ENCODE results near the gene NHEJ1.

NHEJ1 gene

DNA sequence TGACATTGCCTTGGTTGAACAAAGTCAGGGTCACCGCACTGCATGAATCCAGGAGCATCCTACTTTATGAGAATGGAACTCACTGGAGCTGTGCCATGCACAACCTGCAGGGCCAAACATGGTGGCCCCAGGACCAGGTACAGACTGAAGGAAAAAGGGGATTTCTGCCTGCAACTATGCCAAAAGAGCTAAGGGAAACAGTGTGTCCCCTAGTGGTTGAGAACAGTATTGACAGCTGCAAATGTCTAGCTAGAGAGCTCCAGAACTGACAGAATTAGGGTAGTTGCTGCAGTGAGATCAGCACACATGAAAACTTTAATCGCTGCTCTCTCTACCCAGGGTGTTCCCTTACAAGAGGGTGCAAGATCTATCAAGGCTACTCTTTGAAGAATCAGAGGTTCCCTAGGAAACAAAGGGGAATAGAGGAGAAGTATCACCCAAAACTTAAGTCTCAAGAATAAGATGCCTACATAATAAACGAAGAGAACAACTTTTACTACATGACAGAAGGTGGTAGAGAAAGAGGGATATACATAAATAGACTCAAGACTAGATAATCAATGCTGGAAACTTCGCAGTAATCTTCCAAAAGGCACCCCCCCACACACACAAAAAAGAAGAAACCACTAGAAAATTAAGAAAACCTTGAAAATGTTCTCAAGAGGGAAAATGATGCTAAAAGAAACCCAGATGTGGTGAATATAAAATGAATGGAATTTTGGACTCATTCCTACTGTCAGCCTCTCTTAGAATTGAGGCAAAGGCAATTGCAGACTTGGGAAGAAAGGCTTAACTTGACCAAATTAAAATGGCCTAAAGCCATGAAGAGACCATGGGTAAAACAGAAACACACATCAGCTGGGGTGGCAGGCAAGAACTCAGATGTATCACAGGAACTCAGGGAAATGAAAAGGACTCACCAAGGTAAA lies 56.2 kb downstream of the NHEJ1 start:
- TF ChIP-seq, protein P1, sequence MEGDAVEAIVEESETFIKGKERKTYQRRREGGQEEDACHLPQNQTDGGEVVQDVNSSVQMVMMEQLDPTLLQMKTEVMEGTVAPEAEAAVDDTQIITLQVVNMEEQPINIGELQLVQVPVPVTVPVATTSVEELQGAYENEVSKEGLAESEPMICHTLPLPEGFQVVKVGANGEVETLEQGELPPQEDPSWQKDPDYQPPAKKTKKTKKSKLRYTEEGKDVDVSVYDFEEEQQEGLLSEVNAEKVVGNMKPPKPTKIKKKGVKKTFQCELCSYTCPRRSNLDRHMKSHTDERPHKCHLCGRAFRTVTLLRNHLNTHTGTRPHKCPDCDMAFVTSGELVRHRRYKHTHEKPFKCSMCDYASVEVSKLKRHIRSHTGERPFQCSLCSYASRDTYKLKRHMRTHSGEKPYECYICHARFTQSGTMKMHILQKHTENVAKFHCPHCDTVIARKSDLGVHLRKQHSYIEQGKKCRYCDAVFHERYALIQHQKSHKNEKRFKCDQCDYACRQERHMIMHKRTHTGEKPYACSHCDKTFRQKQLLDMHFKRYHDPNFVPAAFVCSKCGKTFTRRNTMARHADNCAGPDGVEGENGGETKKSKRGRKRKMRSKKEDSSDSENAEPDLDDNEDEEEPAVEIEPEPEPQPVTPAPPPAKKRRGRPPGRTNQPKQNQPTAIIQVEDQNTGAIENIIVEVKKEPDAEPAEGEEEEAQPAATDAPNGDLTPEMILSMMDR (conservative IDR thresholded peaks at IDR 0.05; ENCODE audit: control insufficient read depth, insufficient read depth, low read depth, low read length), result peak; percentile 95
- DNase-seq (ENCODE audit: low read depth), result peak; percentile 49
- no peak overlapping the region for H3K4me3 ChIP-seq (ENCODE audit: control insufficient read depth, low read depth, low read length)

DNA sequence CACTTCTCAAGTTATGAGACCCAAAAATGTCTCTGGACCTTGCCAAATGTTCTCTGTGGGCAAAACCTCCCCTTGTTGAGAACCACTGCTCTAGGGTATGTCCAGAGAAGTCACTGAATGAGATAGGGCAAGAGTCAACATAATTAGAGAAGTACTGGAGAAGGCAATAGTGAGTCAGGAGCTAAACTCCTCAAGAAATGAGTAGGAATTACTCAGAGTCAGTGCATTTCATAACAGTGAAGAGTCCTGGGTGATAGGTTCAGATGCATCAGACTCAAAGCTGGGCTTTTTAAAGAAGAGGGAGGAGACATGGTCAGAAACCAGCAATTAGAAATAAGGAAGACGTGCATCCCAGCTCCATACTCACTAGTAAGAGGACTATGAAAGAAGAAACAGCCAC lies 61.3 kb downstream of the NHEJ1 start:
- TF ChIP-seq, protein P1 (conservative IDR thresholded peaks at IDR 0.05; ENCODE audit: control insufficient read depth, insufficient read depth, low read depth, low read length), result no peak
- DNase-seq (ENCODE audit: low read depth), result peak; percentile 84

DNA sequence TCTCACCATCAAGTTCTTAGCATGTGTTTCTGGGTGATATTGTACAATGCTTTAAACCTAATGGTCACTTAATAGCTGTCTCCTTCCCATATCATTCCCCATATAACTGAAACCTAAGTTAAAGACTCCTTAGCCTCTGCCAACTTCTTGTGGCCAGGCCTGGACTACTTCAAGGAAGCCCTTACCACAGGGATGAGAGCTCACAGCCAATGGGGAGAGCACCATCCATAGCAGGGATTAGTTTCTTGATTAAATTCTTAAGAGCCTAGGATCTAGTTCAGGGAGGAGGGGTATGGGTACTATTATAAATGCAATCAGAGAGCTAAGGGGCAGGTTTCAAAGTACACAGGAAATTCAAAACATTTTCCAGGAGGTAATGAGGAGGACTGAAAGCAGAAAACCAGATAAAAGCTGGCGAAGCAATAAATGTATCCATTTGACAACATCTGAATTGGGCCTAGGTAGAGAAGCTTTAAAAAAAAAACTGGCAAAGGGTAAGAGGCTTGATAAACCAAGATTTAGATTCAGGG lies 65.1 kb downstream of the NHEJ1 start:
- no peak for DNase-seq (ENCODE audit: low read depth)
- no peak overlapping the region for H3K4me3 ChIP-seq (ENCODE audit: control insufficient read depth, low read depth, low read length)
- TF ChIP-seq, protein P1 (conservative IDR thresholded peaks at IDR 0.05; ENCODE audit: control insufficient read depth, insufficient read depth, low read depth, low read length), result no peak

More for the DNA sequence above, 61.3 kb downstream of the NHEJ1 start:
- H3K4me3 ChIP-seq (ENCODE audit: control insufficient read depth, low read depth, low read length), result no peak overlapping the region

DNA sequence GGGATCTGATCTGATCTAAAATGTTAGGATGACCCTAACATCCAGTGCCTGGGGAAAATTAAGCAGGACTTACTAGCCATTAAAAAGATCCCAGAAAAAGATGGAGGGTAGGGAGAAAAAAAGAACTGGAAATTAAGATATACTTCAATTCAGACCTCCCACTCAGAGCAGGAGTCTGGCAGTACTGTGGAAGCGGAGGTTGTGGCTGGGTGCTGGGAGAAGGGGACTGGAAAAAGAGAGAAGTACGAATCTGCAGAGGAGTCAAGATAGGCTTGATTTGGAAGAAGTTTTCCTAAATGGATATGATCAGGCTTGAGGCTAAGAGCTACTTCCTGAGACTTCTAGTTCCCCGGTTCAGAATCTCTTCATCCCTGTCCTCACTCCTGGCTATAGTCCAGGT lies 66.4 kb downstream of the NHEJ1 start:
- DNase-seq (ENCODE audit: low read depth), result no peak
- no peak overlapping the region for H3K4me3 ChIP-seq (ENCODE audit: control insufficient read depth, low read depth, low read length)
- TF ChIP-seq, protein P1 (conservative IDR thresholded peaks at IDR 0.05; ENCODE audit: control insufficient read depth, insufficient read depth, low read depth, low read length), result no peak

DNA sequence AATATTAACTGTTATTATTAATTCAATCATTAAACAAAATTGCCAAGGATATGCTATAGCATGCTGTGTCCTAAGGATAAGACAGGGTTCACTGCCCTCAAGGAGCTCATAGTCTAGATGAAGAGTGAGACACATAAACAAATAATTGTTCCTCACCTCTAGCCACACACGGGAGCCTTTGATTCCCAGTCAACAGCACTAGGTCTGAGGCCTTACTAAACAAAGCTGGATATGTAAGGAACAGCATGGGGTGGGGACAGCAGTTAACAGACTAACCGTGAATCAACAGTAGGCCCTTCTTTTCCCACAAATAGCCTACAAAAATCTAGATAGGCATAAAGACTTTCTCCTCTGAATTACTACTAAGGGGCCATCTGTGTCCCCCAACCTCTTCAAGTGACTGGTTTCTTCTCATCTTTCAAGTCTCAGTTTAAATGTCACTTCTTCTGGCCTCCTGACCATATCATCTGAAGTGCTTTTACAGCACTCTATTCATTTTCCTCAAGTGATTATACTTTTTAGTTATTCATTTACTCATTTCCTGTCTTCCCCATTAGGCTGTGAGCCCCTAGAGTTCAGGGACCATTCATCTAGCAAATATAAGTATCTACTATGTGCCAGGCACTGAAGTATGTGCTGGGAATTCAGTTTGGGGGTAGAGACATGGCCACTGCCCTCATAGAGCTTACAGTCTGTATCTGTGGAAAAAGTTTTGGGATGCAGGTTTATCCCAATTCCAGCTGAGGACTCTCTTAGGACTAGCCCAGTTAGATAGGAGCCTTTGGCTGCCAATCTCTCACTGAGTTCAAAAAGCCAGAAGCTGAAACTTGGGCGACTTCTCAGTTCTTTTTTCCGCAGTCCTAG lies 69.9 kb downstream of the NHEJ1 start:
- TF ChIP-seq, protein P1 (conservative IDR thresholded peaks at IDR 0.05; ENCODE audit: control insufficient read depth, insufficient read depth, low read depth, low read length), result no peak
- no peak for DNase-seq (ENCODE audit: low read depth)
- H3K4me3 ChIP-seq (ENCODE audit: control insufficient read depth, low read depth, low read length), result no peak overlapping the region

DNA sequence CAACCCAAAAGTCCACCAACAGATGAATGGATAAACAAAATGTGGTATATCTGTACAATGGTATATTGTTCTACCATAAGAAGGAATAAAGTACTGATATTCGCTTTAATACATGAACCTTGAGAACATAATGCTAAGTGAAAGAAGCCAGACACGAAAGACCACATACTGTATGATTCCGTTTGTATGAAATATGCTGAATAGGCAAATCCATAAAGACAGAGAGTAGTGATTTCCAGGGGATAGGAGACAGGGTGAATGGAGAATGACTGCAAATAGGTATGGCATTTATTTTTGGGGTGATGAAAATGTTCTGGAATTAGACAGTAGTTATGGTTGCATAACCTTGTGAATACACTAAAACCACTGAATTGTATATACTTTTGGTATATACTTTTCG lies 71.3 kb downstream of the NHEJ1 start:
- DNase-seq (ENCODE audit: low read depth), result no peak
- TF ChIP-seq, protein P1 (conservative IDR thresholded peaks at IDR 0.05; ENCODE audit: control insufficient read depth, insufficient read depth, low read depth, low read length), result no peak
- H3K4me3 ChIP-seq (ENCODE audit: control insufficient read depth, low read depth, low read length), result no peak overlapping the region

All from fibroblast of mammary gland (primary cell).